NCI-H748 treated with DMSO at 0.1 percent for 48 hours (cell line): ENCODE data around the gene ALG9.
A peak's percentile ranks its signal among the peaks of the same experiment; 100 is the strongest.

Experiments
- DNase-seq: peaks from one replicate; lab custom pipeline; 2025; lab: John Stamatoyannopoulos, UW

The ALG9 gene

DNA sequence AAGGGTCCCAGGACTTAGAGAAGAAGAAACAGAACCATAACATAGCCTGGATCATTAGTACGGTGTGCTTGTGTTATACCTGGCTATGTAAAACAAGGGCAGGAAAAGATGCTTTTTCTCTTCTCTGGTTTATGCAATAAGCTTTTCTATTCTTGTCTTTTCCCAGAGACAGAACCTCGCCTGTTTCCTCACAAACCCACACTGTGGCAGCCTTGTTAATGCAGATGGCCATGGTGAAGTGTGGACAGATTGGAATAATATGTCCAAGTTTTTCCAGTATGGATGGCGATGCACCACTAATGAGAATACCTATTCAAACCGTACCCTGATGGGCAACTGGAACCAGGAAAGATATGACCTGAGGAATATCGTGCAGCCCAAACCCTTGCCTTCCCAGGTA is 10.8 kb upstream of the ALG9 start:
- no peak for DNase-seq

- DNase-seq: no peak
Observed at GRCh38 chr11:111879637-111879960, 8.2 kb upstream of the ALG9 start.

DNA sequence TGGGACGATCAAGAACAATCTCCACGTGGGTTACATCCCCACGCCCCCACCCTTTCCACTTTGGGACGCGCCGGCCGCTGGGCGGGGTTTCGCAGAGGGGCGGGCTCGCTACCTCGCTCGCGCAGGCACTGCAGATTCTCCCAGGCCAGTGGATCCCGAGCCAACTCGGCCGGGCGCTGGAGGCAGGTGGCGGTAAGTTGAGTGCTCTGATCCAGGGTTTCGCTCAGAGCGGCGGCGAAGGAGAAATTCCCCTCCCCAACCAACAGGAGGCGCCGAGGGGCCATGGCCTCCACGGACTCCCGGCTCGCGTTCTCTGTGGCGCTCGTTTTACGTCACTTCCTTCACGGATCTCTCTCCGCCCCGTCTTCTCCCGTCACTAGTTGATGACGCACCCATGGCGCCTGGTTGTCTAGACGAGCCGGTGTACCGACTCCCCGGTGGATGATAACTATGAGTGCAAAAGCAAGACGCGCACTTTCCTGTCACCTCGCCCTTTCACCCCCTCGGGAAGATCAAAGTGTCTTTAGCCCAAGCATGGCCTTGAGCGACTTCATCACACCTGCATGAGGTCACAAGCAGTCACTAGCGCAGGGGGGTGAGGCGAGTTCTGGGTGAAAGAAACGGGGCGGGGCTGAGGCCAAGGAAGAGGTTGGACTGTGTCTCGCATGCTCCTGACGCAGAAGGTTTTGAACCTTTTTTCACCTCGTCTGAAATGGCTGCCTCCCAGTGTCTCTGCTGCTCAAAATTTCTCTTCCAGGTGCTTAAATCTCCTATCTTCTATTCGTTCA is 7.7 kb upstream of the ALG9 start, which contains the start of the genes CFAP68 and FDXACB1:
Gene CFAP68 (plus strand): TSS at position 693 of the 788 bp plus-strand sequence. CDS start 20 bp downstream, at position 713.
Gene FDXACB1 (minus strand): TSS at position 317 of the 788 bp plus-strand sequence. CDS start 33 bp downstream, at position 284.
- DNase-seq: peak; percentile 85

DNA sequence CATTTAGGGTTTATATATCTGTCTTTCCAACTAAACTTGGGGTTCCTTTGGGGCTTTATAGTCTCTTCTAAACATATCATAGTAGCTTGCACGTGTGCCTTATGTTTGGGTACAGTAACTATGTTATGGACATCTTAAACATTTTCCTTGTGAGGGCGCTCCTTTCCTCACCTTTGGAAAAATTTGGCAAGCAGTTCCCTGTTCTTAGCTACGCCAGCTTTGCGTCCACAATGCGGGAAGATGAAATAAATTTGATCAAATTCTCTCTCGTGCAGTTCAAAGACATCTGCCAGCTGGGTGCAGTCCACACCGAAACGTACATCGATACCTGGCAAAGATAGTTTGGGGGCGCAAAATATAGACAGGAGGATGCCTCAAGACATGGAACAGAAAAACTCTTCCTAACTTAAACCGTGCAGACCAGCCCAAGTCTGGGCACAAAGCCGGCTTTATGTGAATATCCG is 7.0 kb upstream of the ALG9 start:
- no peak for DNase-seq

DNA sequence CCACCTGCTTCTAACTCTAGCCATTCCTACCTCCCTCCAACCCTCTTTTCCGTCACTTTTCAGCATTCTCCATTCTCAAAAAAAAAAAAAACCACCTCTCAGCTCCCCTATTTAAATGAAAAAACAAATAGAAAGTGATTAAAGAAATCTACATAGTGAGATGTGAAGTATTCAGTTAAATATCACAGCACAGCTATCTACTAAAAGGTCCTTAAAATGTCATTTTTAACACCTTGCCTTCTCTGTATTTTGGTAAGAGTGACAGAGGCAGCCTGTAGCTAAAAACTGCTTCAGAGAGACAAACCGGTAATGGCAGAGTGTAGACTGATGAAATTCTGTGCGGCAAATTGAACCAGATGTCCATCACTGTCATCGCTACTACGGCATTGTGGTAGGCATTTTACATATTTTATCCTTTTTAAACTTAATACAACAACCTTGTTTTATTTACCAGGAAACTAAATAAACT is 346 bp upstream of the ALG9 start:
- DNase-seq: no peak

DNA sequence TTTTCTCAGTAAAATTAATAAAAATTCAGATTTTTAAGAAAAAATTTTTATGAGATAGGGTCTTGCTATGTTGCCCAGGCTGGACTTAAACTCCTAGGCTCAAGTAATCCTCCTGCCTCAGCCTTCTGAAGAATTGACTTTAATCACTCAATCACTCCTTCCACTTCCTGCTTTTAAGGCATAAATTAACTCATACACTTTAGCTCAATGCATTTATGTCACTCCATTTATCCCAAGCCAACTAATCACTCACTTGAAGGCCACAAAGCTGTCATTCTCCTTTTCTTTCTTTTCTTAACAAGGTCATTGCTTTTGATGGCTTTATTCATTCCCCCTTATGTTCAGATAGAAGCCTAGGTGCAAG is 877 bp downstream of the ALG9 start:
- DNase-seq: no peak

GRCh38 chr11:111870113-111870512 is 1.3 kb downstream of the ALG9 start:
- DNase-seq: no peak

DNA sequence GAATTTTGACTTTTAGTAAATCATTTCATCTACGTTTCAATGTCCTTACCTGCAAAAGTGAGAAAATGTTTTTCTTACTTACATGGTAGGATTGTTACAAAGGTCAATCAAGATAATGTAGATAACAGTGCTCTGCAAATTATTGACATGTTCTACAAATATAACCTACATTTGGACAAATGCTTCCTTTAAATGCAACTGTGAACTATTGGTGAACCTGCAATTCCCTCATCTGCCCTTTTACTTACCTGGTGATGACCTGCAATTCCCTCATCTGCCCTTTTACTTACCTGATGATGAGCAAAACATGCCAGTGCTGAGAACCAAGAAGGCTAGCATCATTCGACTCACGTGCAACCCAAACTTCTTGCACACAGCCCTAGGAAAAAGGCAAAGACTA is 11.1 kb downstream of the ALG9 start:
- DNase-seq: no peak

DNA sequence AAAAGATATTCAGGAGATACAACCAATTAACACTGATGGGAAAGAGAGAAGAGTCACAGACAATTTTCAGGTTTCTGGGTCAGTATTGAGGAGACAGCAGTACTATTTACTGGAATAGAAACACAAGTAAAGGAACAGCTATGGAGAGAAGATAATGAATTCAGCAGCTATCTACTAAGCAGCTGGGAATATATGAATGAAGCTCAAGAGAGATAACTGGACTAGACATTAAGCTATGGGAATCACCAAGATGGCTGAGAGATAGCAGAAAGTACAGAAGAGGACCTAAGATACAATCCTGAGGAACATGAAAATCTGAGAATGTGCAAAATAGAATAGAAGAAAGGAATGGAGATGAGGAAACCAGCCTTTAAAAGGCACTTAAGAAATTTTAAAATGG is 15.9 kb downstream of the ALG9 start:
- DNase-seq: no peak

DNA sequence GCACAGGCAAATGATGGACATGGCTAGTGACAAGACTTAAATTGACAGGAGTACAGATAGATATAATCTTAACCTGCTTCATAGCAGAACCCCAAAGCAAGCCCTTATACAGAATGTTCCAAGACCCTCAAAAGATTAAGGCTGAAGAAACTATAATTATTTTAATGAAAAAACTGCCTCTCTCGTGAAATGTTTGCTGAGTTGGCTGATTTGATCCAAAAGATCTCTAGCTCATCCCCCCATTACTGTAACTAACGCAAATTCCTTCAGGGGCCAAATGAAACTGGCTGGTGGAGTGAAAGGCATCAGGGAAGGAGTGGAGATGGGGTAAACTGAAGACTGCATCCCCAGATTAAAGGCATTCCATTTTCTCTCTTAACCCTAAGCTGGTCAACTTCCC is 19.3 kb downstream of the ALG9 start:
- no peak for DNase-seq

- no peak for DNase-seq
Observed at GRCh38 chr11:111851636-111852035, 19.7 kb downstream of the ALG9 start.

DNA sequence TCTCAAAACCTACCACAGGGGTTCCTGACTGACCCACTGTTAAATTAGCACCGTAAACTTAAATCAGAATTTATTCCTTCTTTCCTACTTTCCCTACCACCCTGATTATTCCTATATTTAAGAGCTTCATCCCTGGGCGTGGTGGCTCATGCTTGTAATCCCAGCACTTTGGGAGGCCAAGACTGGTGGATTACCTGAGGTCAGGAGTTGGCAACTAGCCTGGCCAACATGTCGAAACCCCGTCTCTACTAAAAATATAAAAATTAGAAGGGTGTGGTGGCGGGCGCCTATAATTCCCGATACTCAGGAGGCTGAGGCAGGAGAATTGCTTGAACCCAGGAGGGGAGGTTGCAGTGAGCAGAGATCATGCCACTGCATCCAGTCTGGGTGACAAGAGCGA is 20.3 kb downstream of the ALG9 start:
- DNase-seq: no peak

GRCh38 chr11:111849631-111850030 is 21.8 kb downstream of the ALG9 start:
- no peak for DNase-seq

DNA sequence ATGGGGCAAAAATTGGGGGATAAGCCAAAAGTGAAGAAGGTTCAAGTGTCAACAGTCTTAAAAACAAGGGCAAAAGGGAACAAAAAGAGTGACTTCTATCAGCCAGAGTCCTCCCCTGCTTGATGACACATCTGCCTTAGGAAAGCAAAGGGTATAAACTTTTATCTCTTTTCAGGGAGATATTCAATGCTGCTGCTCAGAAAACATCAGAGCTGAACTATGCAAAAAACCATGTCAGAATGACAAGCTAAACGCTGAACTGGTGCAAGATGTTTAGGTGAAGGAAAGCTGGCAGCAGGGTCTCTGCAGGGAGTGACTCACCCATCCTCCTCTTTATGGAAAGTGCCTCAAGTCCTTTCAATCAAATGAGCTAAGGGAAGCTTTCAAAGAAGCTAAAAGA is 24.7 kb downstream of the ALG9 start:
- DNase-seq: no peak

GRCh38 chr11:111846063-111846462 is 25.3 kb downstream of the ALG9 start:
- no peak for DNase-seq

DNA sequence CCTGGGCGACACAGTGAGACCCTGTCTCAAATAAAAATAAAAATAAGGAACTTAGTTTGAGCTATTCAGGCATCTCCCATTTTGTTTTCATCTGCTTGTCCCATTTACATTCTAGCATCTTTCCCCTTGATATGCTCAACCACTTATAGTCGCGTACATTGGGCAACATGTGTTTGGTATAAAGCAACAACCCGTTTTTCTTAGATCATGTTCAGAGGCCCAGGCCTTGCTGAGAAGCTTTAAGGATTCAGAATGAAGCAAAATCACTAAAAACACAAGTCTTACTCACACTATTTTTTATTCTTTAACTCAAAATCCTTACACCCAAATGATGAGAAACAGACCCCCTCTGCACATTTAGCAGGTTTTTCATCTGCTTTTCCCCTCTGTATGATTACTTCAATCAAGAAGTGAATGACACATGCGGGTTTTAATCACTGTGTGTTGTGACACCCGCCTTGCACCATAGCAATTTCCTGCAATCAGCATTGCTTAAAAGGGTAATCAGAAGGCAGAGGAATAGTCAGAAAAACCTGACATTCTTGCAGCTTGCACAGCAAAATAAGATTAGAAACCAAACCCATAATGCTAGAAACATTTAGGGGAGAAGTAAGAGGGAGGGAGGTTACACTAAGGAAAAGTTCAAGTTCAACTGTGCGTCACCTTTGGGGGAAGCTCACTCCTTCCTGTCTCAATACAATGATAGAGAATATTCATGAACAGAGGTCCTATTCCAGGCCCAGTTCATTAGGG is 25.9 kb downstream of the ALG9 start:
- DNase-seq: no peak

DNA sequence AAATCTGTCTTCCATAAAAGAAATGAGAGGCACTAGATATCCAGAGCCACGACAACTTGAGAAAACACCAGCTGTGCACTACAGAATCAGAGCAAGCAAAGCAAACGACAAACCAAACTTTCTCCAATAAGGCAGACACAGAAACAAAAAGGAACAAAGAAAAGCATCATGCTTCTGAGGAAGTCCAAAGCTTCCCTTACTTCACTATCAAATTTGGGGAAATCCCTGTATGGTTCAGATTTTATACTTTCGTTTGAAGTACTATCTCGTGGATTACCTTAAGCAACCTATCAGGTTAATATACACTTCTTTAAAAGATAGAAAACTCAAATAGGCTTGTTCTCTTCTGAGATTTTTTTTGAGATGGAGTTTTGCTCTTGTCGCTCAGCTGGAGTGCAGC is 27.7 kb downstream of the ALG9 start:
- no peak for DNase-seq

DNA sequence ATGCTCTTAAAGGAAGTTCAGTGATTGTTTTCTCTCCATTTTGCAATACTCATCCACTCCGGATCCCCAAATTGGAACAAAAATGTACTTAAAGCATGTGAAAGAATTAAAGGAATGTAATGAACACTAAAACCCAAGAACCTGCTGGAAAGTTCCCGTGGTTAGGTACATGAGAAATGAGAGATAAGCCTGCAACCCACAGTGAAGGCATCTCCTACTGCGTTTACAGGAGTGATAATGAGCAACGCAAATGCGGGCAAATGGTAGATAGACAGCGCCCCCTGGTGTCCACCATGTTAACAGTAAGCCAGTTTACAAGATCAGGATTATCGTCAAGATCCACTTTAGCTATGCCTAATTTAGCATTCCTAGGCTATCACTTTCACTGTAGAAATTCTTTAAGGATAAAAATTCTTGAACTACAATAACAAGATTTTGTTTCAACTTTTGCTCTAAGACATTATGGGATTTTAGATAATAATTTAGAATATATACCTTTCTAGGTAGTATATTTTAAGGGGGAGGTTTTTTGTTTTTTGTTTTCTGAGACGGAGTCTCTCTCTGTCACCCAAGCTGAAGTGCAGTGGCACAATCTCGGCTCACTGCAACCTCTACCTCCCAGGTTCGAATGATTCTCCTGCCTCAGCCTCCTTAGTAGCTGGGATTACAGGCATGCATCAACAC is 29.9 kb downstream of the ALG9 start:
- DNase-seq: peak; percentile 54

DNA sequence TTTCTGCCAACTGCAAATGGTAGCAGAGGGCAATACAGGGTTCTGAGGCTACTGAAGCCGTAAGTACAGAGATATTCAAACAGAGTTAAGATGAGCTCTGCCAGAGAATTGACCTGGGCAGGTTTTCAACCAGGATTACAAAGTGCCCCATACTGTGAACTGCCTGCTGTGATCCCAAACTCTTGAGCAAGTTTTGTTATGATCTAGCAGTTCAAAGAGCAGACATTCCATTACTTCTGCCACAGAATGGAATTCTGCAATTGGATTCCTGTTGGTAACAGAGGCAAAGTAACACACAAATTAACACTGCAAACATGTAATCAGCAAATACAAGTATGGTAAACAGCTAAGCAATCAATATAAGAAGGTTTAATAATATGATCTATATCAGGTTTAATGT is 31.2 kb downstream of the ALG9 start:
- no peak for DNase-seq

- no peak for DNase-seq
Observed at GRCh38 chr11:111838054-111838453, 33.3 kb downstream of the ALG9 start.

DNA sequence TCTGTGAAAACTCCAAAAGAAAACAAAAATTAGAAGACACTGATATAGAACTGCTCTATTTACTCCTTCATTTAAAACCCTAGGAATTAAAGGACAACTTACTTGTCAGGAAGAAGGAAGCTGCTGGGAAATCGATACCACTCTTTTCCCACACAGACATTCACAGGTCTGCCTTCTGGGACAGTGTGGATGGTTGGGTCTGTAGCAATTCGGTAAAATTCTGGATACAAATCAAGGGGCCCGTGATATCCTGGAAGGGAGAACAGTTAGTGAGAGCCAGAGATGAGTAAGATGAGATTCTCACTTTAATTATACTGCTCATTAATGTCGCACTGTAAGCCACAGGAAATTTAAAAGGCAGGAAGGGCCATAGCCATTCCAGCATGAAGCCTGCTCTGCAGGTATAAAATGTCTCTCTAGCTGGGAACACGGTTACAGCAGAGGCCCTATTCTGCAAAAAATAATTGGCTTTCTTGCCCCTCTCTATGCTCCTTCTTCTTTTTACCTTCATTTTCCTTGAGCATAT is 34.0 kb downstream of the ALG9 start:
- no peak for DNase-seq

DNA sequence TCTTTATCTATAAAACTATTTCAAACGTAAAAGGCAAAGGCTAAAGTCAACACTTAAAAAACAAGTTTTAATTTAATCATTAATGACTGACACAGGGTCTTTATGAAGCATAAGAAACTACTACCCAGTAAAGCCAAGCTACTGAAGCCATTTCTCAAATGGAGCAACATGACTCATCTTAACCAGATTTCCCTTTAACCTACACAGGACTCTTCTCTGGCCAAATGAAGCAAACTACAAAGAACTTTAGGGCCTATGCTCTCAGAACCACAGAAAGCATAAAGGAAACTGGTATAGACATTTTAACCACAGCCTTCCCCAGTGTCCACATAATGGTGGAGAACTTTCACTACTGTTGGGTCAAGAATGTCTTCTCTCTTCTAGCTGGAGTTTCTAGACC is 34.7 kb downstream of the ALG9 start:
- DNase-seq: no peak

GRCh38 chr11:111836162-111836561 is 35.2 kb downstream of the ALG9 start:
- no peak for DNase-seq
